GM12878 (cell line): ENCODE results near the gene PRAMEF14. TPM values are rescaled to one million over a fixed set of nuclear protein-coding genes. Genes with fewer than 3 reads are reported as not detected.
"Not testable (repeated sequence)": the region's sequence is repeated elsewhere in the genome, so short reads cannot be mapped to it uniquely, and the experiment has no call there.

Experiments
- ATAC-seq: fragments of 200-7000 bp; cut with Tn5 transposase; 3 replicates; pipeline ENCODE4 v1.9.1; 2020; ENCODE audit warnings: mild to moderate bottlenecking, moderate library complexity
- BruUV-seq: library from RNA; stranded (reverse); fragments of 400-500 nt; replicated peaks from 2 replicates; lab custom pipeline; 2021; lab: Mats Ljungman, UMichigan
- CTCF ChIA-PET: fragments of 300-600 bp; sonication (Branson Sonifier 250); formaldehyde crosslinking; extraction: SDS; loops from one replicate; lab custom pipeline; 2021; ENCODE audit warnings: inconsistent platforms; lab: Yijun Ruan, JAX
- POLR2A ChIA-PET: fragments of 350-600 bp; formaldehyde crosslinking; extraction: SDS; loops from one replicate; lab custom pipeline; 2021; ENCODE audit warnings: inconsistent platforms; lab: Charles Lee
- RAD21 ChIA-PET: fragments of 300-600 bp; sonication (Branson Sonifier 250); formaldehyde crosslinking; loops from one replicate; lab custom pipeline; 2023; ENCODE audit warnings: antibody characterized with exemption; ENCODE audit not compliant: unreplicated experiment; lab: Charles Lee
- SMC1A ChIA-PET: fragments of 300-600 bp; sonication (Branson Sonifier 250); formaldehyde crosslinking; loops from one replicate; lab custom pipeline; 2023; ENCODE audit not compliant: unreplicated experiment, uncharacterized antibody; lab: Charles Lee
- DNase-seq: peaks from one replicate; pipeline ENCODE4 v3.0.0-alpha.2; 2011; ENCODE audit warnings: low read depth, low spot score
- FAIRE-seq: peaks from 3 replicates; lab custom pipeline; 2011; peaks lifted over from hg19 to GRCh38; lab: Jason Lieb, UNC
- H2AFZ ChIP-seq: 2 replicates; pipeline ENCODE4 v1.6.0; 2011; ENCODE audit warnings: low read depth, low read length, control low read depth; ENCODE audit not compliant: control insufficient read depth
- H3K27ac ChIP-seq: 2 replicates; pipeline ENCODE4 v1.5.1; 2011; ENCODE audit warnings: control low read depth; ENCODE audit not compliant: control insufficient read depth, insufficient read depth
- H3K27me3 ChIP-seq, 2 experiments: replicated peaks in 1 of 2; 2 replicates each; pipeline versions ENCODE4 v1.6.0 to v1.6.1; 2011; ENCODE audit warnings: low read length in 1 of 2; ENCODE audit not compliant: control insufficient read depth in 2 of 2, insufficient read depth in 2 of 2
- H3K36me3 ChIP-seq, 2 experiments: 2 replicates each; pipeline ENCODE4 v1.5.1; 2011; ENCODE audit warnings: low read length in 1 of 2; ENCODE audit not compliant: control insufficient read depth in 2 of 2, insufficient read depth in 2 of 2
- H3K4me1 ChIP-seq: 2 replicates; pipeline ENCODE4 v1.6.1; 2011; ENCODE audit warnings: mild to moderate bottlenecking, low read length, moderate library complexity, mixed read lengths; ENCODE audit not compliant: control insufficient read depth, insufficient read depth
- H3K4me2 ChIP-seq: 2 replicates; pipeline ENCODE4 v1.6.0; 2011; ENCODE audit warnings: control low read depth; ENCODE audit not compliant: control insufficient read depth, insufficient read depth
- H3K4me3 ChIP-seq: fragments of 200-600 bp; sonication (generic); 2 replicates; pipeline ENCODE4 v1.5.1; 2016
- H3K79me2 ChIP-seq: 2 replicates; pipeline ENCODE4 v1.6.0; 2011; ENCODE audit warnings: low read length; ENCODE audit not compliant: control insufficient read depth, insufficient read depth
- H3K9ac ChIP-seq: 2 replicates; pipeline ENCODE4 v1.8.0; 2011; ENCODE audit warnings: low read length, control low read depth, mixed read lengths; ENCODE audit not compliant: control insufficient read depth, insufficient read depth
- H3K9me3 ChIP-seq: replicated peaks from 3 replicates; pipeline ENCODE4 v1.5.1; 2011; ENCODE audit warnings: mild to moderate bottlenecking, low read length; ENCODE audit not compliant: control insufficient read depth, insufficient read depth
- H4K20me1 ChIP-seq: 2 replicates; pipeline ENCODE4 v1.6.0; 2011; ENCODE audit not compliant: control insufficient read depth, insufficient read depth
- WGBS: methylation state at CpG from one replicate; pipeline ENCODE4 v1.1.6; 2016; ENCODE audit warnings: low lambda C conversion rate; ENCODE audit not compliant: insufficient replicate concordance, insufficient coverage; ENCODE audit errors: missing lambda C conversion rate; 5-methylcytosine and 5-hydroxymethylcytosine counted together
- in situ Hi-C: fragments of 300-500 bp; cut with MboI; formaldehyde crosslinking; loops from 9 replicates; pipeline ENCODE4 v1.14.3; 2018; ENCODE audit warnings: mixed read lengths
- intact Hi-C: fragments of 100-400 bp; cut with micrococcal nuclease; formaldehyde crosslinking; loops from one replicate; pipeline ENCODE4 v1.14.2; 2022; ENCODE audit not compliant: unreplicated experiment
- polyA plus RNA-seq, 11 experiments: library from polyadenylated mRNA; depleted of rRNA in 4 of 11; unstranded in 6 of 11; stranded (reverse) in 5 of 11; fragments of >200 nt; fragmentation: Nextera tagmentation in 4 of 11; fragmentation: Illumina TruSeq in 1 of 11; extraction: Ambion mirVana in 4 of 11; extraction: Trizol in 1 of 11; gene quantifications; 1 replicate in 1 of 11; 2 replicates in 10 of 11; pipeline versions ENCODE4 v1.2.1 to v1.2.3, GENCODE V29; 2011 to 2016; ENCODE audit warnings: inconsistent platforms in 2 of 11, missing spikeins in 2 of 11, low read depth in 1 of 11
- total RNA-seq, 4 experiments: library from RNA; depleted of rRNA in 3 of 4; stranded (reverse); fragments of >200 nt in 3 of 4; fragmentation: Illumina TruSeq in 1 of 4; extraction: Trizol in 1 of 4; gene quantifications; 2 replicates each; pipeline versions ENCODE4 v1.2.1 to v1.2.3, GENCODE V29; 2013 to 2021

The PRAMEF14 gene
- total and polyA plus RNA-seq, 10 of the 15 experiments (the other 5 are each of a cell fraction or from before 2014, with no cell fraction given) = not detected

DNA sequence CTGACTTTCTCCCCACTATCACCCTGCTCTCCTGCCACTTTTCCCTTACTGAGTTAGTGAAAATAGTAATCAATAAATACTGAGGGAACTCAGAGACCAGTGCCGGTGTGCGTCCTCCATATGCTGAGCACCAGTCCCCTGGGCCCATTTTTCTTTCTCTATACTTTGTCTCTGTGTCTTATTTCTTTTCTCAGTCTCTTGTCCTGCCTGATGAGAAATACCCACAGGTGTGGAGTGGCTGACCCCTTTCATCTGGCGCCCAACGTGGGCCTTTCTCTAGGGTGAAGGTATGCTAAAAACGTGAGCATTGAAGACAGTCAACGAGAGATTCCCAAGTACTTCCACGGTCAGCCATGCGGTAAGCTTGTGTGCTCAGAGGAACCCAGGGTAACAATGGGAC lies 6.5 kb upstream of the PRAMEF14 start:
- DNase-seq, intact Hi-C loops, BruUV-seq, ATAC-seq, POLR2A ChIA-PET, H3K4me2 ChIP-seq, FAIRE-seq, H3K27ac ChIP-seq, RAD21 ChIA-PET, H2AFZ ChIP-seq, CTCF ChIA-PET, H4K20me1 ChIP-seq, SMC1A ChIA-PET, H3K79me2 ChIP-seq, in situ Hi-C loops, H3K4me1 ChIP-seq, H3K27me3 ChIP-seq, H3K9me3 ChIP-seq, H3K4me3 ChIP-seq, H3K9ac ChIP-seq, H3K36me3 ChIP-seq: not testable (repeated sequence)
- WGBS = 55% methylated on average over 7 of the region's 8 CpGs

- H3K27ac ChIP-seq, H4K20me1 ChIP-seq, ATAC-seq, CTCF ChIA-PET, BruUV-seq, RAD21 ChIA-PET, H3K27me3 ChIP-seq, POLR2A ChIA-PET, H3K4me2 ChIP-seq, H3K9me3 ChIP-seq, FAIRE-seq, H3K79me2 ChIP-seq, H3K4me1 ChIP-seq, in situ Hi-C loops, H2AFZ ChIP-seq, DNase-seq, H3K4me3 ChIP-seq, H3K36me3 ChIP-seq, intact Hi-C loops, H3K9ac ChIP-seq, SMC1A ChIA-PET: not testable (repeated sequence)
- 3% methylated on average over 8 of the region's 8 CpGs for WGBS
These were observed 4.4 kb downstream of the PRAMEF14 start for GRCh38 chr1:13342496-13342895.

DNA sequence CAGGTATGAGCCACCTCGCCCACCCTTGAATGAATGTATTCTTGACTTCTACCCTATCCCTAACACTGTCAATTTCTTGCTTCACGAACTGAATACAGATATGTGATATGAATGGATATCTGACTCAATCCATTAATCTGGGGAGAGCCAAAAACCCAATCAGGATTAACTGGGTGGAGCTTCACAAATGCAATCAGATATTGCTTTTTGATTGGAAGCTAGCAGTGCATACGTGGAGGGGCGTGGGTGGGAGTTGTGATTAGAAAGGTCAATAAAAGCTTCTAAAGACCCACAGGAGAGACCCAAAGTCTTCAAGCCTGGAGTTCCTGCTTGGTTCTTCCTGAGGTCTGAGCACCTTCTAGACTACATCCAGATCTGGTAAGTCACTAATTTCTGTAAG lies 31.7 kb downstream of the PRAMEF14 start, which contains the start of gene PRAMEF15:
Gene PRAMEF15 (plus strand): TSS at position 301 of the 400 bp plus-strand sequence. CDS start 2,827 bp downstream, outside the sequence.
- H3K79me2 ChIP-seq, ATAC-seq, H3K9ac ChIP-seq, DNase-seq, CTCF ChIA-PET, H2AFZ ChIP-seq, POLR2A ChIA-PET, BruUV-seq, H3K27me3 ChIP-seq, H3K27ac ChIP-seq, RAD21 ChIA-PET, intact Hi-C loops, H3K9me3 ChIP-seq, H3K36me3 ChIP-seq, in situ Hi-C loops, FAIRE-seq, H3K4me2 ChIP-seq, H3K4me3 ChIP-seq, SMC1A ChIA-PET, H3K4me1 ChIP-seq, H4K20me1 ChIP-seq: not testable (repeated sequence)
- WGBS = 0% methylated on average over 1 of the region's 4 CpGs

DNA sequence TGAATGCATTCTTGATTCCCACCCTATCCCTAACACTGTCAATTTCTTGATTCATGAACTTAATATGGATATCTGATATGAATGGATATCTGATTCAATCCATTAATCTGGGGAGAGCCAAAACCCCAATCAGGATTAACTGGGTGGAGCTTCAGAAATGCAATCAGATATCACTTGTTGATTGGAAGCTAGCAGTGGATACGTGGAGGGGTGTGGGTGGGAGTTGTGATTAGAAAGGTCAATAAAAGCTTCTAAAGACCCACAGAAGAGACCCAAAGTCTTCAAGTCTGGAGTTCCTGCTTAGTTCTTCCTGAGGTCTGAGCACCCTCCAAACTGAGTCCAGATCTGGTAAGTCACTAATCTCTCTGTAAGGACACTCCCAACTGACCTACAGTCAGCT lies 43.7 kb downstream of the PRAMEF14 start, which contains the start of gene PRAMEF33:
Gene PRAMEF33 (plus strand): TSS at position 301 of the 400 bp plus-strand sequence. CDS start 2,416 bp downstream, outside the sequence.
- DNase-seq, H3K36me3 ChIP-seq, H3K4me3 ChIP-seq, H3K79me2 ChIP-seq, H3K27ac ChIP-seq, FAIRE-seq, intact Hi-C loops, POLR2A ChIA-PET, RAD21 ChIA-PET, H4K20me1 ChIP-seq, H3K27me3 ChIP-seq, CTCF ChIA-PET, in situ Hi-C loops, ATAC-seq, H3K4me2 ChIP-seq, SMC1A ChIA-PET, H3K4me1 ChIP-seq, H3K9me3 ChIP-seq, BruUV-seq, H2AFZ ChIP-seq, H3K9ac ChIP-seq: not testable (repeated sequence)
- no CpG with 5 or more reads among the region's 1 CpG for WGBS
